ENCODE measurements around the gene LRRC43.
"Not testable (repeated sequence)": the region's sequence is repeated elsewhere in the genome, so short reads cannot be mapped to it uniquely, and the experiment has no call there.

The LRRC43 gene

GRCh38 chr12:122190842-122191668 is 8.1 kb downstream of the LRRC43 start:
- DNase-seq (ENCODE audit: low read depth in 1 of 2, low spot score in 1 of 2) = peak; percentile 39 to 60

- no peak for DNase-seq (ENCODE audit: low read depth in 1 of 2, low spot score in 1 of 2)
These were observed 9.5 kb downstream of the LRRC43 start for GRCh38 chr12:122192441-122192840.

GRCh38 chr12:122194804-122195203 is 11.9 kb downstream of the LRRC43 start:
- DNase-seq (ENCODE audit: low read depth in 1 of 2, low spot score in 1 of 2) = no peak

- no peak for DNase-seq (ENCODE audit: low read depth in 1 of 2, low spot score in 1 of 2)
These were observed 12.5 kb downstream of the LRRC43 start for GRCh38 chr12:122195405-122195804.

- no peak for DNase-seq (ENCODE audit: low read depth in 1 of 2, low spot score in 1 of 2)
These were observed 14.7 kb downstream of the LRRC43 start for GRCh38 chr12:122197612-122197966.

GRCh38 chr12:122199484-122200355 is 16.8 kb downstream of the LRRC43 start:
- no peak for DNase-seq (ENCODE audit: low read depth in 1 of 2, low spot score in 1 of 2)

- no peak for DNase-seq (ENCODE audit: low read depth in 1 of 2, low spot score in 1 of 2)
These were observed 17.7 kb downstream of the LRRC43 start for GRCh38 chr12:122200541-122201175.

- DNase-seq (ENCODE audit: low read depth in 1 of 2, low spot score in 1 of 2) = no peak
These were observed 18.5 kb downstream of the LRRC43 start for GRCh38 chr12:122201381-122201780.

- DNase-seq (ENCODE audit: low read depth in 1 of 2, low spot score in 1 of 2) = no peak
These were observed 19.1 kb downstream of the LRRC43 start for GRCh38 chr12:122202017-122202416.

GRCh38 chr12:122202811-122203210 is 19.9 kb downstream of the LRRC43 start:
- DNase-seq (ENCODE audit: low read depth in 1 of 2, low spot score in 1 of 2) = not testable (repeated sequence)

- DNase-seq (ENCODE audit: low read depth in 1 of 2, low spot score in 1 of 2) = peak; percentile 36 to 42
These were observed 20.6 kb downstream of the LRRC43 start, which contains the start of gene B3GNT4 for GRCh38 chr12:122203301-122204166. Gene B3GNT4 (plus strand): TSS chr12:122203709. CDS start chr12:122204619, 910 bp downstream.

GRCh38 chr12:122204167-122205052 is 21.5 kb downstream of the LRRC43 start:
- no peak for DNase-seq (ENCODE audit: low read depth in 1 of 2, low spot score in 1 of 2)

- no peak for DNase-seq (ENCODE audit: low read depth in 1 of 2, low spot score in 1 of 2)
These were observed 22.4 kb downstream of the LRRC43 start for GRCh38 chr12:122205053-122205925.

GRCh38 chr12:122206111-122206881 is 23.4 kb downstream of the LRRC43 start:
- DNase-seq (ENCODE audit: low read depth in 1 of 2, low spot score in 1 of 2) = no peak

GRCh38 chr12:122206976-122207375 is 24.1 kb downstream of the LRRC43 start:
- DNase-seq (ENCODE audit: low read depth in 1 of 2, low spot score in 1 of 2) = no peak

- DNase-seq (ENCODE audit: low read depth in 1 of 2, low spot score in 1 of 2) = no peak
These were observed 24.5 kb downstream of the LRRC43 start for GRCh38 chr12:122207391-122207790.

- no peak for DNase-seq (ENCODE audit: low read depth in 1 of 2, low spot score in 1 of 2)
These were observed 25.3 kb downstream of the LRRC43 start for GRCh38 chr12:122208073-122208820.
